ENCODE results near the gene YAP1. TPM values are rescaled to one million over a fixed set of nuclear protein-coding genes. Genes with fewer than 3 reads are reported as not detected.

Gene YAP1
- total RNA-seq, 1 experiment from 2014 or later: 134 TPM

DNA sequence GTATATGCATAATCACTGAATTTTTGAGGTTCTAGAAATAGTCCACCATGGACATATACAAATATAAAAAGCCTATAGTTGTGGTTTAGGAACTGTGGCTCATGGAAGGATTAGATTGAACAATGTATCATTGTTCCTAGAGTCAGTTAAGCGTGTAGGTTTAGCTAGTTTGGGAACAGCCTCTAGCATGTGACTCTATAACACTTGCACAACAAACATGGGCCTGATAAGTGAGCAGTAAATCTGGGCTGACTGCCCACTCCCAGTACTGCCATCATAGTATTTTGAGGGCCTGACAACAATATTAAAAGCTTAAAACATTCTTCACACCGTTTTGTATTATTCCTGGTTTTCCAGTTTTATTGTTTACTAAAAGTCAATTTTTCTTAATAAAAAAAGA, 47.0 kb downstream of the YAP1 start:
- CTCF ChIA-PET: no interaction called here
- H3K4me1 ChIP-seq (ENCODE audit: insufficient read depth, low read length, poor library complexity, severe bottlenecking): peaks cover 55% of the 10 kb centered on the region
- intact Hi-C loops (cut with micrococcal nuclease; ENCODE audit: unreplicated experiment): no loop called here
- H3K36me3 ChIP-seq (ENCODE audit: insufficient read depth, low read length, poor library complexity, severe bottlenecking): no peaks in the 10 kb centered on the region
- DNase-seq (ENCODE audit: low spot score): peak; percentile 81
- no TSS peak for BruUV-seq (replicated peaks)
- POLR2A ChIA-PET (ENCODE audit: low non-redundant PET): no interaction called here
- no peak overlapping the region for H3K4me3 ChIP-seq (ENCODE audit: low read depth, low read length, poor library complexity, severe bottlenecking)
- H3K27me3 ChIP-seq (replicated peaks; ENCODE audit: insufficient read depth, low read depth, low read length, poor library complexity): no peaks in the 10 kb centered on the region
- no peak for TF ChIP-seq EZH2 (IDR thresholded peaks at IDR 0.05; ENCODE audit: borderline replicate concordance, low read depth, low read length, poor library complexity, severe bottlenecking)
- TF ChIP-seq, protein P1, sequence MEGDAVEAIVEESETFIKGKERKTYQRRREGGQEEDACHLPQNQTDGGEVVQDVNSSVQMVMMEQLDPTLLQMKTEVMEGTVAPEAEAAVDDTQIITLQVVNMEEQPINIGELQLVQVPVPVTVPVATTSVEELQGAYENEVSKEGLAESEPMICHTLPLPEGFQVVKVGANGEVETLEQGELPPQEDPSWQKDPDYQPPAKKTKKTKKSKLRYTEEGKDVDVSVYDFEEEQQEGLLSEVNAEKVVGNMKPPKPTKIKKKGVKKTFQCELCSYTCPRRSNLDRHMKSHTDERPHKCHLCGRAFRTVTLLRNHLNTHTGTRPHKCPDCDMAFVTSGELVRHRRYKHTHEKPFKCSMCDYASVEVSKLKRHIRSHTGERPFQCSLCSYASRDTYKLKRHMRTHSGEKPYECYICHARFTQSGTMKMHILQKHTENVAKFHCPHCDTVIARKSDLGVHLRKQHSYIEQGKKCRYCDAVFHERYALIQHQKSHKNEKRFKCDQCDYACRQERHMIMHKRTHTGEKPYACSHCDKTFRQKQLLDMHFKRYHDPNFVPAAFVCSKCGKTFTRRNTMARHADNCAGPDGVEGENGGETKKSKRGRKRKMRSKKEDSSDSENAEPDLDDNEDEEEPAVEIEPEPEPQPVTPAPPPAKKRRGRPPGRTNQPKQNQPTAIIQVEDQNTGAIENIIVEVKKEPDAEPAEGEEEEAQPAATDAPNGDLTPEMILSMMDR (conservative IDR thresholded peaks at IDR 0.05; ENCODE audit: low read depth, low read length): no peak
- H3K9me3 ChIP-seq (ENCODE audit: low read depth, low read length, poor library complexity, severe bottlenecking): no peaks in the 10 kb centered on the region
- H3K27ac ChIP-seq (ENCODE audit: low read depth, low read length, poor library complexity, severe bottlenecking): no peak overlapping the region

DNA sequence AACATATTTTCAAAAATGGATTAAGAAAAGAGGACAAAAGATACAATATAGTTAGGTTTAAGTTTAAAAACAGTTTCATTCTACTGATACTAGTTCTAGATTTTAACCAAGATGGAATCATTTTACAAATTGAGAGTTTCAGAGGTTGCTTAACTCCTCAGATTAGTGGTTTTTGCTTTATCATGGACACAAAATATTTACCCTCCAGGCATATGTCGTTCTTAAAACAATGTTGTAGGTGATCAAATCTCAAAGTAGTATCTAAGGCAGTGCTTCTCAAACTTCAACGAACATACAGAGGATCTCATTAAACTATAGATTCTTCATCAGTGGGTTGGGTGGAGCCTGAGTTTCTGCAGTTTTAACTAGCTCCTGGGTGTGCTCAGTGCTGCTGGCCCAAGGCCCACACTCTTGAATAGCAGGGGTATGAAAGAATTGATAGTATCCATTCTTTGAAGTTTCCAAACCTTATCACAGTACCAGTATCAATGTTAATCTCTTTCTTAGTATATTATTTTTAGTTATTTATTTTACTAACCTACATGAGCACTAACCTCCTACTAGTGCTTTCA, 48.0 kb downstream of the YAP1 start:
- no TSS peak for BruUV-seq (replicated peaks)
- no peak overlapping the region for H3K4me3 ChIP-seq (ENCODE audit: low read depth, low read length, poor library complexity, severe bottlenecking)
- CTCF ChIA-PET: no interaction called here
- POLR2A ChIA-PET (ENCODE audit: low non-redundant PET): no interaction called here
- no peak for DNase-seq (ENCODE audit: low spot score)
- H3K9me3 ChIP-seq (ENCODE audit: low read depth, low read length, poor library complexity, severe bottlenecking): no peaks in the 10 kb centered on the region
- no peak for TF ChIP-seq EZH2 (IDR thresholded peaks at IDR 0.05; ENCODE audit: borderline replicate concordance, low read depth, low read length, poor library complexity, severe bottlenecking)
- TF ChIP-seq, protein P1 (conservative IDR thresholded peaks at IDR 0.05; ENCODE audit: low read depth, low read length): no peak
- H3K36me3 ChIP-seq (ENCODE audit: insufficient read depth, low read length, poor library complexity, severe bottlenecking): peaks cover 2% of the 10 kb centered on the region
- H3K27ac ChIP-seq (ENCODE audit: low read depth, low read length, poor library complexity, severe bottlenecking): no peak overlapping the region
- H3K27me3 ChIP-seq (replicated peaks; ENCODE audit: insufficient read depth, low read depth, low read length, poor library complexity): no peaks in the 10 kb centered on the region
- intact Hi-C loops (cut with micrococcal nuclease; ENCODE audit: unreplicated experiment): no loop called here
- H3K4me1 ChIP-seq (ENCODE audit: insufficient read depth, low read length, poor library complexity, severe bottlenecking): peaks cover 52% of the 10 kb centered on the region

DNA sequence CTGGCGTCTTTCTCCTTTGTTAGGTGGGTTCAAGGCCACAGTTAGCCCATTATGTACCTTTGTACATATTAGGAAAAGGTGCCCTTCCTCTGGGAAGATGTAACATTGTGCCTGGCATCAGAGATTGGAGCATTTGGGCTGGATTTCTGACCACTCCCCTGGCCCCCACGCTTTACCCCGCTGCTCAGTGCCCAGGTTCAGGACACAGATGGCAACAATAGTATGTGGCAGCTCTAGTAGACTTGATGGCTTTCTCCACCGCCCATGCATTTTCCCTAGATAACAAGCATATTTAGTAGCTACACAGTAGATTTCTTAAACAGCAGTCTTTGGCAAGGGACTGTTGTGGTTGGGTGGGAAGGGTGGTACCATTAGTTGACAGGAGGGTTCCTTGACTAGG, 53.1 kb downstream of the YAP1 start:
- H3K4me3 ChIP-seq (ENCODE audit: low read depth, low read length, poor library complexity, severe bottlenecking): no peak overlapping the region
- intact Hi-C loops (cut with micrococcal nuclease; ENCODE audit: unreplicated experiment): no loop called here
- BruUV-seq (replicated peaks): no TSS peak
- H3K27ac ChIP-seq (ENCODE audit: low read depth, low read length, poor library complexity, severe bottlenecking): no peak overlapping the region
- H3K36me3 ChIP-seq (ENCODE audit: insufficient read depth, low read length, poor library complexity, severe bottlenecking): peaks cover 11% of the 10 kb centered on the region
- H3K4me1 ChIP-seq (ENCODE audit: insufficient read depth, low read length, poor library complexity, severe bottlenecking): peaks cover 31% of the 10 kb centered on the region
- ChIA-PET POLR2A (ENCODE audit: low non-redundant PET) (no interaction called here), CTCF (no interaction called here)
- no peak for DNase-seq (ENCODE audit: low spot score)
- H3K9me3 ChIP-seq (ENCODE audit: low read depth, low read length, poor library complexity, severe bottlenecking): no peaks in the 10 kb centered on the region
- TF ChIP-seq EZH2 (IDR thresholded peaks at IDR 0.05; ENCODE audit: borderline replicate concordance, low read depth, low read length, poor library complexity, severe bottlenecking): no peak
- TF ChIP-seq, protein P1 (conservative IDR thresholded peaks at IDR 0.05; ENCODE audit: low read depth, low read length): no peak
- no peaks in the 10 kb centered on the region for H3K27me3 ChIP-seq (replicated peaks; ENCODE audit: insufficient read depth, low read depth, low read length, poor library complexity)
